ENCODE measurements around the gene CTSW.
"Not testable (repeated sequence)": the region's sequence is repeated elsewhere in the genome, so short reads cannot be mapped to it uniquely, and the experiment has no call there.

The CTSW gene

DNA sequence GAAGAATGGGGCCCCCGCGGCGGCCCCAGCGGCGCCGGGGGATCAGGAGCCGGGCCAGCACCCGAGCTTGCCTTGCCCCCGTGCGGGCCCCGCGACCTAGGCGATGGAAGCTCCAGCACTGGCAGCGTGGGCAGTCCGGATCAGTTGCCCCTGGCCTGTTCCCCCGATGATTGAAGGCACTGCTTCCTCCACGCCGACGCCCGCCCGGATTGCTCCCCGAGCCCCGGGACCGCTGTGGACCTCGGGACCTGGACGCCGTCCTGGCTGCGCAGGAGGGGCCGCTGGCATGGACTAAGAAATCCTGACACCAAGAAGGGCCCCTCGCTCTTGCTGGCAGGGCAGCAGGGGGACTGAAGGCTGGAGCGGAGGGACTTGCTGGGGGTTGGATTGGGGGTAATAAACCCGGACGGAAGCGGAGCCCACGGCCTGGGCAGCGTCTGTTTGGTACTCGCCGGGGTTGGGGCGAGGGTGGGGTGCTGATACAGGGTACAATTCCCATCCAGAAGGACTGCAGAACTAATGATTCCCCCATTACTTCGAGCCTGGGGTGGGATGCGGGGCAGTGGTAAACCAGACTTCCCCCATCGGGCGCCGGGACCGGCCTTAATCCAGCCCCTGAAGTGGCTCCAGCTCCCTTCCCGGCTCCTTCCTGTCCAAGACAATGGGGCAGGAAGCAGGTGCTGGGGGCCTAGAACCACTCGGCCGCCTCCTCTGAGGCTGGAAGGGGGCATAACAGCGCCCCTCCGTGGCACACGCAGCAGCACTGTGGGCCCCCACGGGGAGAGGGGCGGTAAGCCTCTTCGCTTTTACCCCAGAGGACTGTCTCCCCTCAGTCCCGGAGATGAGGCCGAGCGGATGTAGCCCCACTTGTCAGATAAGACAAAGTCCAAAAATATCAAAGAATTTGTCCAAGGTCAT, 11.8 kb downstream of the CTSW start:
- TF ChIP-seq, protein P1, sequence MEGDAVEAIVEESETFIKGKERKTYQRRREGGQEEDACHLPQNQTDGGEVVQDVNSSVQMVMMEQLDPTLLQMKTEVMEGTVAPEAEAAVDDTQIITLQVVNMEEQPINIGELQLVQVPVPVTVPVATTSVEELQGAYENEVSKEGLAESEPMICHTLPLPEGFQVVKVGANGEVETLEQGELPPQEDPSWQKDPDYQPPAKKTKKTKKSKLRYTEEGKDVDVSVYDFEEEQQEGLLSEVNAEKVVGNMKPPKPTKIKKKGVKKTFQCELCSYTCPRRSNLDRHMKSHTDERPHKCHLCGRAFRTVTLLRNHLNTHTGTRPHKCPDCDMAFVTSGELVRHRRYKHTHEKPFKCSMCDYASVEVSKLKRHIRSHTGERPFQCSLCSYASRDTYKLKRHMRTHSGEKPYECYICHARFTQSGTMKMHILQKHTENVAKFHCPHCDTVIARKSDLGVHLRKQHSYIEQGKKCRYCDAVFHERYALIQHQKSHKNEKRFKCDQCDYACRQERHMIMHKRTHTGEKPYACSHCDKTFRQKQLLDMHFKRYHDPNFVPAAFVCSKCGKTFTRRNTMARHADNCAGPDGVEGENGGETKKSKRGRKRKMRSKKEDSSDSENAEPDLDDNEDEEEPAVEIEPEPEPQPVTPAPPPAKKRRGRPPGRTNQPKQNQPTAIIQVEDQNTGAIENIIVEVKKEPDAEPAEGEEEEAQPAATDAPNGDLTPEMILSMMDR (IDR thresholded peaks at IDR 0.05), result no peak
- TF ChIP-seq ZFX (IDR thresholded peaks at IDR 0.05; ENCODE audit: borderline replicate concordance), result no peak
- peak overlapping the region; percentile 82 for H3K27ac ChIP-seq

GRCh38 chr11:65892137-65892540, 12.5 kb downstream of the CTSW start:
- H3K27ac ChIP-seq, result not testable (repeated sequence)

- no peak for TF ChIP-seq ZFX (IDR thresholded peaks at IDR 0.05; ENCODE audit: borderline replicate concordance)
- TF ChIP-seq, protein P1 (IDR thresholded peaks at IDR 0.05), result no peak
- H3K27ac ChIP-seq, result no peak overlapping the region
These were observed 13.2 kb downstream of the CTSW start for GRCh38 chr11:65892661-65893317.

- no peak overlapping the region for H3K27ac ChIP-seq
- TF ChIP-seq, protein P1 (IDR thresholded peaks at IDR 0.05), result no peak
- TF ChIP-seq ZFX (IDR thresholded peaks at IDR 0.05; ENCODE audit: borderline replicate concordance), result no peak
These were observed 14.5 kb downstream of the CTSW start for GRCh38 chr11:65894034-65894591.

- TF ChIP-seq, protein P1 (IDR thresholded peaks at IDR 0.05), result no peak
- TF ChIP-seq ZFX (IDR thresholded peaks at IDR 0.05; ENCODE audit: borderline replicate concordance), result no peak
- no peak overlapping the region for H3K27ac ChIP-seq
These were observed 15.9 kb downstream of the CTSW start for GRCh38 chr11:65895482-65895981.

- no peak for TF ChIP-seq ZFX (IDR thresholded peaks at IDR 0.05; ENCODE audit: borderline replicate concordance)
- TF ChIP-seq, protein P1 (IDR thresholded peaks at IDR 0.05), result no peak
These were observed 16.7 kb downstream of the CTSW start for GRCh38 chr11:65896034-65896999.

GRCh38 chr11:65897020-65897471, 17.4 kb downstream of the CTSW start:
- no peak overlapping the region for H3K27ac ChIP-seq
- TF ChIP-seq ZFX (IDR thresholded peaks at IDR 0.05; ENCODE audit: borderline replicate concordance), result no peak
- TF ChIP-seq, protein P1 (IDR thresholded peaks at IDR 0.05), result no peak

More at GRCh38 chr11:65896034-65896999, 16.7 kb downstream of the CTSW start:
- H3K27ac ChIP-seq, result no peak overlapping the region
